CD4-positive, alpha-beta T cell treated with Interleukin-15 for 1 hour (primary cell): ENCODE data around the gene SLC25A24.
A peak's percentile ranks its signal among the peaks of the same experiment; 100 is the strongest.
"Not testable (repeated sequence)": the region's sequence is repeated elsewhere in the genome, so short reads cannot be mapped to it uniquely, and the experiment has no call there.

Experiments used
- DNase-seq: peaks from one replicate; pipeline ENCODE4 v3.0.0-alpha.2; 2020

The SLC25A24 gene

DNA sequence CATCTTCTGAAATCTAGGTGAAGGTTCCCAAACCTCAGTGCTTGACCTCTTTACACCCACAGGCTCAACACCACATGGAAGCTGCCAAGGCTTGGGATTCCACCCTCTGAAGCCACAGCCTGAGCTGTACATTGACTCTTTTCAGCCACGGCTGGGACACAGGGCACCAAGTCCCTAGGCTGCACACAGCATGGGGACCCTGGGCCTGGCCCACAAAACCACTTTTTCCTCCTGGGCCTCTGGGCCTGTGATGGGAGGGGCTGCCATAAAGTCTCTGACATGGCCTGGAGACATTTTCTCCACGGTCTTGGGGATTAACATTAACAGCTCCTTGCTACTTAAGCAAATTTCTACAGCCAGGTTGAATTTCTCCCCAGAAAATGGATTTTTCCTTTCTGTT lies 67.8 kb downstream of the SLC25A24 start:
- DNase-seq, result not testable (repeated sequence)

DNA sequence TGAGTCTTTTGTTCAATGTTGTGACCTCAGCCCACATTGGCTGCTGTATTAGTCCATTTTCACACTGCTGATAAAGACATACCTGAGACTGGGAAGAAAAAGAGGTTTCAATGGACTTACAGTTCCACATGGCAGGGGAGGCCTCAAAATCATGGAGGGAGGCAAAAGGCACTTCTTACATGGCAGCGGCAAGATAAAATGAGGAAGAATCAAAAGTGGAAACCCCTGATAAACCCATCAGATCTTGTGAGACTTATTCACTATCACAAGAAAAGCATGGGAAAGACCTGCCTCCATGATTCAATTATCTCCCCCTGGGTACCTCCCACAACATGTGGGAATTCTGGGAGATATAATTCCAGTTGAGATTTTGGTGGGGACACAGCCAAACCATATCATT lies 68.9 kb downstream of the SLC25A24 start:
- DNase-seq, result not testable (repeated sequence)

DNA sequence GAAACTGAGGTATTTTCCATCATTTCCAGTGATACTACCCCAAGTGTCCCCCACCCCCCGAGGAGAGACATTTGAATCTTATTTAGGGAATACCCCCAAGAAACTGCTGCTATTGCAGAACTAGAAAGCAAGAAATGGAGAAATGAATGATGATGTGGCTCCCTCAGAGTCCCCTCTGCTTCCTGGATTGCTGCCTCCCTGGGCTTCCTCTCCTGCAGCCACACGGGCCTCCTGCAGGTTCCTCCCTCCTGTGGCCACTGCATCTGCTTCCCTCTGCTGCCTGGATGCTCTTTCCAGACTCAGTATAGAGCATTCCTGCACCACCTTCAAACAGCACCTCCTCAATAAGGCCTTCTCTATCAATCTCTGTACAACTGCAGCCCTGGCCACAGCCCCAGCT lies 69.3 kb downstream of the SLC25A24 start:
- peak; percentile 18 for DNase-seq

DNA sequence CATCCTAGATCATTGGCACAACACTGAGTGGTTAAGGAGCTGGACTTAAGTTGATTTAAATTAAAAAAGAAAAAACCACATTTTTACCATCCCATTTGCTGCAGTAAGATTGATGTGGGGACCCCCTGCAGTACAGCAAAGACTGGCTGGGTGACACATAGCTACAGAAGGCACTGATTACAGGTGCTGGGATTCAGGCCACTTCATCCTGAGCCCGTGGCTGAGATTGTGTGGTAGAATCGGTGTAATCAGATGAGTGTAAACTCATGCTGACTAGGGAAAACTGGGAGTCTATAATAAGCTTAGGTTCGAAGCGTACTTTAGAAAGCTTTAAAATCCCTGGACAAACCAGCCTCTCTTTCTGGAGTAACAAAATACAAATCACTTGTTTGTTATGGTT lies 70.1 kb downstream of the SLC25A24 start:
- no peak for DNase-seq

DNA sequence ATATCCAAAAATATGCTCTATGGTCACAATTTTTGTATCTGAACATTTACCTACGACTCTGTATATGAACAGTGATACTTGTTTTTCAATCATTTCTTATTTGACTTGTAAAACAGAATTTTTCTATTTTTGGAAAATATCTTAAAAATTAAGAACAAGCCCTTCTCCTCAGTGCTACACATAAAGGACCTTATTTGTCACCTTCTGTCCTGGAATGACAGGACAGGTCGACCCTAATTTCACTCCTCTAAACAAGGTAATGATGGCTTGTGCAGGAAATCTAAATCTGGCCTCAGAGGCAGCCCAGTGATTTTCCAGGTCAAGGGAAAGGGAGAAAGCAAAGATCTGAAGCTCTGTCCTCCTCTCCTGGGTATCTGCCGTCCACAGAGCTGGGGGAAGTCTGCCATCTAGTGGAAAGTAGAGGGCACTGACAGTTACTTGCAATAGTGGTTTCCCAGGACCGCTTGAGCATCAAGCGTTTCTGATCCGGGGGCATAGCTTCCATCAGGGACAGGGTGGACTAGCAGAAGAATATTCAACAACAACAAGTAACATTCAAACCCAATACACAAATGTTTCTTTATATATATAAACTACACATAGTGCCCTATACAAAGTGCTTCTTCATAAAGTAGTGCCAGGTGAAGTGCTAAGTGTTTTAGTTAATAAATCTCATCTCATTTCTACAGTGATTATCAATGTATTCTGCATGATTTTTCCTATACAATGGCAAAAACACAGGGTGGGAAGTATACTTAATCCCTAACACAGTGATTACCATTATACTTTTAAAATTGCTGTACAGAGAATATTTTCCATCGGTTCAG lies 74.6 kb downstream of the SLC25A24 start:
- DNase-seq, result peak; percentile 69

DNA sequence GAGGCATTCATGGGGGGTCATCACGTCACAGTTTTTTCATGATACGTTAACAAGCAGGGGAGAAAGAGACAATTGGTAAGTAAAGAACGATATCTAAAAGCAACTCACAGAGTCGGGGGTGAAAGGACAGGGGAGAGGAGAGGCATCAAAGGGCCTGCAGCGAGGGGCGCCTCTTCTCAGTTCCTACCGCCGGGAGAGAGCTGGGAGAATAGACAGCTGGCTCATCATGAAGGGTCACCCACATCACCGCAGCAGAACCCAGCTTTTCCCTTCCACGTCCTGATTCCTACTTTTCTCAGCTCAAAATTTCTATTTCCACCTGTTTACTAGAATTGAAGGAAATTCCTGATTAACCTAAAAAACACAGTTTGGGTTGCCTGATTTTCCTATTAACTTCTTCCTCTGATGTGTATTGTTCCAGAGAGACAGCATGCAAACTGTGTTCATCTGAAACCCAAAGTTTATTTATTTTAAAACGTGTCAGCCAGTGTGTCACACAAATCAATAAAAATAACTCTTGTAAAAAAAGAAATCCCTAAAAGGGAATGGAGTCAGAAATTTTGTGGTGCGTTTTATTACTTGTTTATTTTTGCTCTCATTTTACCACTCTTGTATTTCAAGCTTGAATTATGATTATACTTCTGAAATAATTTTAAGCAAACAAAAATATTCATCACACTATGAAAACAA lies 75.4 kb downstream of the SLC25A24 start:
- no peak for DNase-seq

DNA sequence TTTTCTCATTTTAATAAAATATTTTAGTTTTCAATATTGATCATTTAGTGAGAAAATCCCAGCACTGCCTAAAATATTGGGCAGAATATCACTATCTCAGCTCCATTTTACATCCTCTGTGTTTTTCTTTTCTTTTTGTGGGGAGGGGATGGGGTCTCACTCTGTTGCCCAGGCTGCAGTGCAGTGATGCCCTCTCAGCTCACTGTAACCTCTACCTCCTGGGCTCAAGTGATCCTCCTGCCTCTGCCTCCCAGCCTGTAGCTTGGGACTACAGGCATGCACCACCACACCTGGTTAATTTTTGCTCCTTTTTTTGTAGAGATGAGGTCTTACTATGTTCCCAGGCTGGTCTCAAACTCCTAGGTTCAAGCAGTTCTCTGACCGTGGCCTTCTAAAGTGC lies 76.1 kb downstream of the SLC25A24 start:
- DNase-seq, result no peak

DNA sequence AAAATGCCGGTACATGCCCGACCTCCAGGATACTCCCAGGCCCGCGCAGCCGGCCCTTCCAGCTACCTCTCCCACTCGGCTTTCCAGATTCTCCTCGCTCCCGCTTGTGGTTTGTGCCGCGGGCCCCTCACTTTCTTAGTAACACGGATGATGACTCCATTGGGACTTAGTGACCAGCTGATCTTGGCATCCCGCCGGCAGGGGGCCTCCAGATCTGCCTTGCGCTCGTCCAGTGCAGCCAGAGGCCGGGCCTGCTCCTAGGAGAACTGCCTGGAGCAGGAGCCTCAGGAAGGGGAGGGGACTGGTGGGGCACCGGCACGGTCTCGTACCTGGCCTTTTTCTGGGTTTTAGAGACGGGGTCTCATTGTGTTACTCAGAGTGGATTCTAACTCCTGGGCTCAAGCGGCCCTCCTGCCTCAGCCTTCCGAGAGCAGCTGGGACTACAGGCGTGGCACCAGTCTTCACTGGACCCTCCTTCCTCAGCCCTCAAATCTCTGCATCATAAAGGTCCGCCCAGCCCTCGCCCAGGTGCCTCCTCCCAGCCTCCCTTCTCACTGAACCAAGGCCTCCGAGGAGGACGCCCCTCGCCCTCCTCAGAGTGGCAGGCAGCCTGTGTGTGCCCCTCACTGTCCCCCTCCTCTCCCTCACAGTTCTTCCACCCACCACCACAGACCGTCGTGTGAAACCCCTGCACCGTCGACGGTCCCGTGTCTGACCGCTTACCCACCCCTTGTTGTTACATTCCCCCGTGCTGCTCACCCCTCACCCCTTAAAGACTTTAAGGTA lies 78.6 kb downstream of the SLC25A24 start:
- DNase-seq, result no peak

DNA sequence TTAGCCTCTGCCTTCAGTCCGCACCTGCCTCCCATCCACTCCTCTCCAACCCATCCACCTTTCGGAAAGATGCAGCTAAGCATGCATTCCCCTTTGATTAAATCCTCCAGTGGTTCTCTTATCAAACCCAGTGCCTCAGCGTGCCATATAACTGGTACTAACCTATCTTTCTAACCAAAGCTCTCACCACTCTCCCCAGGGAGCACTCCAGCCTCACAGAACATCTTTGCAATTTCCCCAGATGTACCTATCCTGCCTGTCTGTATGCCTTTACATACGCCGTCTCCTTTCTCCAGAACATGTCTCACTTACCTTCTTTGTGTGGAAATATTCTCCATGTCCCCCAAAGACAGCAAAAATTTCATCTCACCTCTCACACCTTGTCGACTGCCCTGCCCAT lies 80.0 kb downstream of the SLC25A24 start:
- no peak for DNase-seq

DNA sequence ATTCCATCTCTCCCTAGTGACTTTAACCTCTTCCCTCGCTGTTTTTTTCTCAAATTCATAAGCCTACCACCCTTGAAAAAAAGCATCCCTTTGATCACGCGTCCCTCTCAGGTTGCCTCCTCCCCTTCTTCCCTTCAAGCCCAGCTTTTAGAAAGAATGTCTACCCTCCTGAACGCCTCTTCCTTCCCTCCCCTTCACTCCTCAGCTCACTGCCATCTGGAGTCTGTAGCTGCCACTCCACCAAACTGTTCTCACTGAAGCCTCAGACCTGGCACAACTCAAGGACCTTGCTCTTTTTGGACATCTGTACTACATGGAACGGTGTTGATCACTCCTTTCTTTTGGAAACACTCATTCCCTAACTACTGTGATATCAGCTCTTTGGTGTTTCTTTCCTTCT lies 80.6 kb downstream of the SLC25A24 start:
- DNase-seq, result no peak

DNA sequence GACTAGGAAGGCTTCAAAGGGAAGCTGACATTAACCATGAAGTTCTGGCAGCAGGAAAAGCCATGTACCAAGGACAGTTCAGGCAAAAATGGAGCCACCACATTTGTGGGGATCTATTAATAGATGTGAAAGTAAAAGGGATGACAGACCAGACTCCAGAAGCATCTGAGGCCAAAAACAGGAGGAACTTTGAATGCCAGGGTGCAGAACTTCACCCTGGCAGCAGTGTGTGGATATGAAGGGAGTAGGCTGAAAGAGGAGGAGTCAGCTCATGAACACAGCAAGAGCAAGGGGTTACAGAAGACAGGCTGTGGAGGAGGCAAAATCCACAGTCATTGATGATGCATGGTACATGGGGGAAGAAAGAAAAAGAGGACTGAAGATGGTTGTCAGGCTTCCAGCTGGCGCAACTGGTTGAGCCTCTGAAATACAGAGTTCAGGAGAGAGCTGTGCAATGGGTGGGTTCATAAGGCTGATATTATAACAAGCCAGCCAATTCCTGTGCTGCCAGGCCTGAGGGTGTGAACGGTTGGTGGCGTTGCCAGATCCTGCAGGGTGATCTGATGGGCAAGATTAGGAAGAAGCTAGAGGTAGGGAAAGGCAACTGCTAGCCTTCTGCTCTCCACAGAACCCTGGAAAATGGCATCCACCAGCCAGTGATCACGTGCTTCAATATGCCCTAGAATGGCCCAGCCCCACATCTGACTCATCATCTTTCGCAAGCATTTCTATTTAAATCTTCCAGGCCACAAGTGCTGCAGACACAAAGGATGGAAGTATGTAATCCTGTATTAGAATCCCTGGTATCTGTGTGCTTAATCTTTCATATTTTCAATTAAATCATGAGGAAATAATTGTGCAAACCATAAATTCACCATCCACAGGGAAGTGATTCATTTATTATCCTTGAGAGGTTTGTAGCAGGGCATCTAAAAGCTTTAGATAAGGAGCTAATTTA lies 81.9 kb downstream of the SLC25A24 start:
- DNase-seq, result no peak

DNA sequence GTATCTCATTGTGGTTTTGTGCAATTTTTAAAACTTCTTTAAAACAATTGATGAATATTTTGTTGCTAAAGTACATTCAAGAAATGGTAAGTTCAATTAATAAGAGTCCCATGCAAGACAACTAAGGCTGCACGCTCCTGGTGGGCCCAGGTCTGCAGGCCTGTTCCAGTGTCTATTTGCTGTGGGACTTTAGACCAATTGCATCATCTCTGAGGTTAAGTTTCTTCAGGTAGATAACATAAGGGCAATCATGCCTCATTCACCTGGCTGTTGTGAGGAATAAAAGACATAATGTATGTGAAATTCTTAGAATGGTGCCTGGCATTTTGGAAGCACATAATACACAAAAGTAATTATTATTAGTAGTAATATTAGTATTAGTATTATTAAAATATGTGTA lies 82.9 kb downstream of the SLC25A24 start:
- DNase-seq, result no peak

DNA sequence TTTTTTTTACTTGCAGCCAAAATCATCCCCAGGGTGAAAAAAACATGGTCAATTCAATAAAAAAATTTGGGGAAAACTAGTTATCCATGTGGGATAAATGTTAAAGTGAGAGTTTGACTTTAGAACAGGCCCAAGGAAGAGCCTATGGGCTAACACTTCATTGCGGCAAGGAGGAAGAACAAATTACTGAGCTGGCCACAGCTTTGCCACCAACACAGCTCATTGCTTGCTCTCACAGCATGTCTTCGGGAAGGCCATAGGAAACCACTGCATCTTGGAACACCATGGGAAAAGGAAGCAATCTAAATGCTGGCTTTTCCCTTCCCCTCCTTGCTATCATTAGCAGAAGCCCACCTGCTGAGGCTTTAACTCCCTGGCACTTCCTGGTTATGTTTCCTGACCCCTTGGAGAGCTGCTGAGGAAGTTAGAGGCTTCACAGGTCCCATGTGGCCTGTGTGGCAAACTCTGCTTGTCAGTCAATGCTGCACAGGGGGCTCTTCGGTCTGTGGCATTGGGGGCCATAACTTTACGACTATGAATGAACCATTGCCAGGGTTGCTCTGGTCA lies 86.0 kb downstream of the SLC25A24 start:
- DNase-seq, result no peak

DNA sequence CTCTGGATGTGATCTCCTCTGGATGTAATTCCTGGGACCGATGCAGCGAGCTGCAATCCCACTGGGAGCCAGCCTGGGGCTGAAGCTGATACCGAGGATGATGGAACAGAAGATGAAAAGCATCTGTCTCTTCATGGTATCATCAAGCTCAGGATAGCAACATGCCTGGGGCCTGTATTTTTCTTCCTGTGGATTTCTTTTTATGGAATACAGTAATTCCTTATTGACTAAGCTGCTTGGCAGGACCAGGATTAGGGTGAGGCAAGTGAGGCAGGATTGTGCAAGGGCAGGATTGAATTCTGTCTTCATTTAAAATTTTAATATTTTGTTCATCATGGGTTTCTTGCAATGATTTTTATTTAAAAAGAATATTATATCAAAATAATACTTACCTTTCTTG lies 86.6 kb downstream of the SLC25A24 start:
- DNase-seq, result no peak

DNA sequence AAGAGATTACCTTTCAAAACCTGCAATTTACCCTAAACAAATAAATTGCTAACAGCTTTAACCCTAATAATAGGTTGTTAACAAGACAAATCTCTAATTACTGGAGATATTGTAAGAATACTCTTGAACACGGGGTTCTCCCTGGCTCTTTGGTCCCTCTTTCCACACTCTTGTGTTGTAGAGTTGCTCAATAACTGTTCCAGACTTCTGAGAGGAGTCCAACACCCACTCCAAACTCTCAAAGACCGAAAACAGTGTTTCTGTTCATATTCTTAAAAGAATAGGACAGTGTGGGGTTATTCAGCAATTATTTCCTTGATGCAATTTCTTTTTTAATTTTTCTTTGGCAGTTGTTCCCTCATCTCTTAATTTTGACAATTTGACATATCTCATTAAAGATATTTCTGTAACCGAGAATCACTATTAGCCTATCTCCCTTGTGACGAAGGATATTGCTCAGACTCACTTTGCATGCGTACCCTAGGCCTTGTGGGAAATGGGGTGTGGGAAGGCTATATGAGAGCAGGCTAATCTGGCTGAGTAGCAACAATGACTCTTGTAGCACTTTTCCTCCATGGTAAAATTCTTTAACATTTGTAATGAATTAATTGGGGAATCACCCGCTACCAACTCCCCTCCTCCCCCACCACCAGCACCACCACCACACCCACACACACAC lies 90.7 kb downstream of the SLC25A24 start:
- DNase-seq, result no peak

DNA sequence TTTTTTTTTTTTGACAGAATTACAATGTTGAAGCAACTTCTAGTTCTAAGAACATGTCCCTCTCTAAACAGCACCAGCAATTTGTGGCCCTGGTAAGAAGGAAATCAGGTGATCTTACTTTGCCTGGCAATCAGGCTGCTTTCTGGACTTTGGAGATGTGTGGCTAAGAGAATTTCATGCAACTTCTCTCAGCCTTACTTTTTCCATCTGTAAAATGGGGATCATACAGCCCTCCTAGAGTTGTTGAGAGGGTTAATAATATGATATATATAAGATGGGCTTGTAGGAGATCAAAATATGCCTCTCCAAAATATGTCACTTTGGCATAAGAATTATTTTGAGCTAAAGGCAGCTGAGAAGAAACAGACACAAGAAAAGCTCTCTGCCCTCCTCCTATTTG lies 92.0 kb downstream of the SLC25A24 start:
- DNase-seq, result no peak

DNA sequence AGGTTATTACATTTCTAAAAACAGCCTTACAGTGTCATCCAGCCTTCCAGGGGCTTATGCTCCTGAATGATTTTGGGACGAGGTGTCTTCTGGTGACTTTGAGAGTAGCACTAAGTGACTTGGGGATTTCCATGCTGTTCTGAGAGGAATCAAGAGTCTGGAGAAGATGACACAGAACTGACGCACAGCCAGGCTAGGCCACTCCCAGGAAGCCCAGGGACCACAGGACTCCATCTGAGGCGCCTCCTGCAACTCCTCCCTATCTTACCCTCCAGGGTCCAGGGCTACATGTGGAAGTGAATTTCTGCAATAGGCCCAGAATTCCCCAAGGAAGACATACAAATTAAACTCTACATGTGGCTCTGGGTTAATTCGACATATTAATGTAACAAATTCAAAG lies 92.5 kb downstream of the SLC25A24 start:
- peak; percentile 43 for DNase-seq

DNA sequence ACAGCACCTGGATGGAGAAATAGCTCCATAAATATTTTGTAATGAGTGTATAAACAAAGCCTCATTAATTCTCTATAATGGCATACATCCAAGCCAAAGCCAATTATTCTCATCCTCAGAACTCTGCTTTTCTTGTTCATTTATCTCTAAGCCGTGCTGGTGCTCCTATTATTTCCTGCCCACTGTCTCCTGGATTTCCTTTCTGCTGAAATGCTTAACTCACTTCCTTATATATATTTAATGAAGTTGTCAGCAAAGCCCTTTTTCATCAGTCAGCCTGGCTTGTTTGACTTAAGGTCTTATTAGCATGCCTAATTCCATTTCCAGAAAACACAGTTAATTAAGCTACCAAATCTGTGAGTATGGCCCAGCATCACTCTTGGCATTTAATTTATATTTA lies 93.4 kb downstream of the SLC25A24 start:
- DNase-seq, result no peak

DNA sequence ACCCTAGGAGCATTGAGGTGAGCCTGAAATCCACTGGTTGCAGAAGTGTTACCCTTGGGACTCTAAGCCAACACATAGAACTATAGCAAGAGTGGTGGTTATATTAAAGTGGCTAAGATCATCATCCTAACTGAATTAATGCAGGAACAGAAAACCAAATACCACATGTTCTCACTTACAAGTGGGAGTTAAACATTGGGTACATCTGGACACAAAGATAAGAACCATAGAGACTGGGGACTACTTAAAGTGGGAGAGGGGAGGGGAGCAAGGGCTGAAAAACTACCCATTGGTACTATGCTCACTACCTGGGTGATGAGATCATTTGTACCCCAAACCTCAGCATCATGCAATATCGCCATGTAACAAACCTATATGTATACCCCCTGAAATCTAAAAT lies 100.0 kb downstream of the SLC25A24 start:
- no peak for DNase-seq

DNA sequence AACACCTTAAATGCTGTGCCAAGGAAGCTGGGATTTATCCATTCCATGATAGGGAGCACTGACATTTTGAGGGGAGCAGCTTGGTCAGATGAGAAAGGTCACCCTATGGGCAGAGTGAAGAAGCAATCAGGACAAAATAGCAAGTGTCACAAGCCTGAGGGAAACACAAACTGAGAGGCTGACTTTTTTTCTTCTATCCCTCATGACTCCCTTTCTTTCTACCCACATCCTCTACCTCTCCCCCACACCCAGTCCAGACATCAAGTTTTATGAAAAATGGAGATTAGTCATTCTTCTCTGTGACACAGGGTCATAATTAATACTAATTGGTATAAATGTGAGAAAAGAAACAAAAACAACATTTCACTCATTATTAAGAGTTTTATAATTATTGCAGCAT lies 103.1 kb downstream of the SLC25A24 start:
- DNase-seq, result no peak

DNA sequence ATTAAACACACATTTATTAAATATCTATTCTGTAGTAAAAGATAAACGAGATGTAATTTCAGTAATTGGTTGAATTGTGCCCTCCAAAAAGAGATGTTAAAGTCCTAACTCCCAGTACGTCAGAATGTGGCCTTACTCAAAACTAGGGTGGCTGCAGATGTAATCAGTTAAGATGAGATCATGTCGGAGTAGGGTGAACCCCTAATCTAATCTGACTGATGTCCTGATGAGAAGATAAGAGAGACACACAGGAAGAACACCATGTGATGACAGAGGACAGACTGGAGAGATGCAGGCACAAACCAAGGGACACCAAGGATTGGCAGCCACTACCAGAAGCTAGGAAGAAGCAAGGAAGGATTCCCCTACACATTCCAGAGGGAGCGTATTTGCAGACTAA lies 104.1 kb downstream of the SLC25A24 start:
- DNase-seq, result no peak

DNA sequence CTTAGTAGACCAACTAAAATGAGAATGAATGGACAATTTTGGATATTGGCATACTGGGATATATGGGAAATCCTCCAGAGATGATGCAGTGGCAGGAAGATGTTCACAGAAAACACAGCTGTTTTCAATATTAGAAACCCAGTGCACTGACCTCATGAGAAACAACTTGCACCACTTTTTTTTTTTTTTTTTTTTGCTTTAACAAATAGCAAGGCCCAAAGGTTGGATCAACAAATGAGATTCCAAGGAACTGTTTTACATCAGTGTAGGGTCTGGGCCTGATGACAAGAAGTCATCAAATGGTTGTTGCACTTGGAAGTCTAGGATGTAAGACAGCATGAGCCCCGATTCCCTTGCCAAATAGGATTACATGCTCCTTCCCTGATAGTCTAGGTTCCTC lies 110.7 kb downstream of the SLC25A24 start:
- no peak for DNase-seq
